Measurements from ENCODE around the gene FEV.

- no peak for TF ChIP-seq CTCF (IDR thresholded peaks at IDR 0.05; ENCODE audit: poor library complexity, severe bottlenecking)
- TF ChIP-seq POLR2AphosphoS5 (IDR thresholded peaks at IDR 0.05): no peak
- TF ChIP-seq RAD21 (conservative IDR thresholded peaks at IDR 0.05): no peak
- no peak for TF ChIP-seq REST (IDR thresholded peaks at IDR 0.05; ENCODE audit: borderline replicate concordance)
- no peak for TF ChIP-seq EP300 (conservative IDR thresholded peaks at IDR 0.05; ENCODE audit: poor library complexity, severe bottlenecking)
- no peak for TF ChIP-seq EZH2 (IDR thresholded peaks at IDR 0.05; ENCODE audit: borderline replicate concordance, insufficient read depth, low read length, poor library complexity, severe bottlenecking)
- TF ChIP-seq MXI1 (conservative IDR thresholded peaks at IDR 0.05; ENCODE audit: poor library complexity, severe bottlenecking): no peak
- TF ChIP-seq SMC3 (conservative IDR thresholded peaks at IDR 0.05; ENCODE audit: poor library complexity): no peak
These were observed 1.1 kb downstream of the FEV start for GRCh38 chr2:218983934-218984238.
